K562 (cell line): ENCODE results near the gene UNC45A. TPM values are rescaled to one million over a fixed set of nuclear protein-coding genes. Genes with fewer than 3 reads are reported as not detected.

ENCODE experiments used
- CCAR2 ChIP-seq: fragments of 200-400 bp; formaldehyde crosslinking; IDR thresholded peaks from 2 replicates; pipeline ENCODE4 v1.6.1; 2017; ENCODE audit warnings: mild to moderate bottlenecking, low read depth, low read length
- FOXA3 ChIP-seq, 2 experiments: fragments of 450-650 bp in 1 of 2; sonication (generic) in 1 of 2; formaldehyde crosslinking; IDR thresholded peaks in 1 of 2; conservative IDR thresholded peaks in 1 of 2; 2 replicates each; pipeline versions ENCODE4 v1.4.0 to v1.8.0; 2020 to 2022; ENCODE audit warnings: mild to moderate bottlenecking in 2 of 2, missing genetic modification reagents in 1 of 2
- MAZ ChIP-seq, 2 experiments: fragments of 450-650 bp in 1 of 2; sonication (generic) in 1 of 2; formaldehyde crosslinking; IDR thresholded peaks in 1 of 2; conservative IDR thresholded peaks in 1 of 2; 2 replicates each; pipeline versions ENCODE4 v1.4.0 to v1.5.0; 2020; ENCODE audit warnings: mild to moderate bottlenecking in 1 of 2, missing genetic modification reagents in 1 of 2
- NFIC ChIP-seq: fragments of 450-650 bp; IDR thresholded peaks from 2 replicates; pipeline ENCODE4 v1.6.1; 2017; ENCODE audit warnings: mild to moderate bottlenecking, inconsistent platforms
- POLR2G ChIP-seq: fragments of 200-400 bp; formaldehyde crosslinking; IDR thresholded peaks from 2 replicates; pipeline ENCODE4 v1.6.1; 2017; ENCODE audit warnings: low read depth, mild to moderate bottlenecking, antibody characterized with exemption, low read length, moderate library complexity
- RB1 ChIP-seq: fragments of 450-650 bp; IDR thresholded peaks from 2 replicates; pipeline ENCODE4 v1.6.1; 2017; ENCODE audit warnings: low read depth, mild to moderate bottlenecking
- SAFB ChIP-seq: fragments of 200-400 bp; formaldehyde crosslinking; IDR thresholded peaks from 2 replicates; pipeline ENCODE4 v1.6.1; 2017; ENCODE audit warnings: low read depth, low read length, borderline replicate concordance
- ZNF23 ChIP-seq: fragments of 250-450 bp; sonication (Bioruptor Pico); IDR thresholded peaks from 2 replicates; pipeline ENCODE4 v1.4.0; 2020; ENCODE audit warnings: mild to moderate bottlenecking
- ZZZ3 ChIP-seq: fragments of 450-650 bp; IDR thresholded peaks from 2 replicates; pipeline ENCODE4 v1.6.1; 2016; ENCODE audit warnings: antibody characterized with exemption, mild to moderate bottlenecking, moderate library complexity
- polyA plus RNA-seq, 8 experiments: library from polyadenylated mRNA; depleted of rRNA in 4 of 8; stranded (reverse) in 5 of 8; unstranded in 3 of 8; fragments of >200 nt; fragmentation: Nextera tagmentation in 2 of 8; fragmentation: Illumina TruSeq in 1 of 8; extraction: Ambion mirVana in 2 of 8; extraction: Trizol in 1 of 8; gene quantifications; 2 replicates each; pipeline versions ENCODE4 v1.2.1 to v1.2.3, GENCODE V29; 2011 to 2014; ENCODE audit warnings: inconsistent platforms in 1 of 8, missing spikeins in 1 of 8
- total RNA-seq, 7 experiments: library from RNA; depleted of rRNA in 6 of 7; stranded (reverse); fragments of >200 nt in 6 of 7; fragmentation: Illumina TruSeq in 2 of 7; extraction: Trizol in 2 of 7; gene quantifications; 2 replicates each; pipeline versions ENCODE4 v1.2.1 to v1.2.3, GENCODE V29; 2011 to 2021; ENCODE audit warnings: low replicate concordance in 1 of 7
- TF ChIP-seq, protein P1 (sequence below): sonication (generic); formaldehyde crosslinking; IDR thresholded peaks from 2 replicates; pipeline ENCODE4 v1.8.0; 2023; ENCODE audit warnings: missing genetic modification reagents, mild to moderate bottlenecking, borderline replicate concordance
- TF ChIP-seq, protein P2 (sequence below), 3 experiments: fragments of 200-800 bp in 1 of 3; fragments of 250-450 bp in 1 of 3; fragments of 450-650 bp in 1 of 3; sonication (Bioruptor Pico) in 1 of 3; sonication (Bioruptor generic) in 1 of 3; formaldehyde crosslinking in 1 of 3; IDR thresholded peaks; 2 replicates each; pipeline versions ENCODE4 v1.6.1 to v1.8.0; 2016 to 2022; ENCODE audit warnings: mild to moderate bottlenecking in 2 of 3, missing genetic modification characterization in 2 of 3, missing compliant biosample characterization in 1 of 3, moderate library complexity in 1 of 3

Gene UNC45A
- total and polyA plus RNA-seq, 9 of the 15 experiments (the other 6 are each of a cell fraction or from before 2014, with no cell fraction given), result 22.4 to 79.3 (median 43.7) TPM

- TF ChIP-seq, protein P1, sequence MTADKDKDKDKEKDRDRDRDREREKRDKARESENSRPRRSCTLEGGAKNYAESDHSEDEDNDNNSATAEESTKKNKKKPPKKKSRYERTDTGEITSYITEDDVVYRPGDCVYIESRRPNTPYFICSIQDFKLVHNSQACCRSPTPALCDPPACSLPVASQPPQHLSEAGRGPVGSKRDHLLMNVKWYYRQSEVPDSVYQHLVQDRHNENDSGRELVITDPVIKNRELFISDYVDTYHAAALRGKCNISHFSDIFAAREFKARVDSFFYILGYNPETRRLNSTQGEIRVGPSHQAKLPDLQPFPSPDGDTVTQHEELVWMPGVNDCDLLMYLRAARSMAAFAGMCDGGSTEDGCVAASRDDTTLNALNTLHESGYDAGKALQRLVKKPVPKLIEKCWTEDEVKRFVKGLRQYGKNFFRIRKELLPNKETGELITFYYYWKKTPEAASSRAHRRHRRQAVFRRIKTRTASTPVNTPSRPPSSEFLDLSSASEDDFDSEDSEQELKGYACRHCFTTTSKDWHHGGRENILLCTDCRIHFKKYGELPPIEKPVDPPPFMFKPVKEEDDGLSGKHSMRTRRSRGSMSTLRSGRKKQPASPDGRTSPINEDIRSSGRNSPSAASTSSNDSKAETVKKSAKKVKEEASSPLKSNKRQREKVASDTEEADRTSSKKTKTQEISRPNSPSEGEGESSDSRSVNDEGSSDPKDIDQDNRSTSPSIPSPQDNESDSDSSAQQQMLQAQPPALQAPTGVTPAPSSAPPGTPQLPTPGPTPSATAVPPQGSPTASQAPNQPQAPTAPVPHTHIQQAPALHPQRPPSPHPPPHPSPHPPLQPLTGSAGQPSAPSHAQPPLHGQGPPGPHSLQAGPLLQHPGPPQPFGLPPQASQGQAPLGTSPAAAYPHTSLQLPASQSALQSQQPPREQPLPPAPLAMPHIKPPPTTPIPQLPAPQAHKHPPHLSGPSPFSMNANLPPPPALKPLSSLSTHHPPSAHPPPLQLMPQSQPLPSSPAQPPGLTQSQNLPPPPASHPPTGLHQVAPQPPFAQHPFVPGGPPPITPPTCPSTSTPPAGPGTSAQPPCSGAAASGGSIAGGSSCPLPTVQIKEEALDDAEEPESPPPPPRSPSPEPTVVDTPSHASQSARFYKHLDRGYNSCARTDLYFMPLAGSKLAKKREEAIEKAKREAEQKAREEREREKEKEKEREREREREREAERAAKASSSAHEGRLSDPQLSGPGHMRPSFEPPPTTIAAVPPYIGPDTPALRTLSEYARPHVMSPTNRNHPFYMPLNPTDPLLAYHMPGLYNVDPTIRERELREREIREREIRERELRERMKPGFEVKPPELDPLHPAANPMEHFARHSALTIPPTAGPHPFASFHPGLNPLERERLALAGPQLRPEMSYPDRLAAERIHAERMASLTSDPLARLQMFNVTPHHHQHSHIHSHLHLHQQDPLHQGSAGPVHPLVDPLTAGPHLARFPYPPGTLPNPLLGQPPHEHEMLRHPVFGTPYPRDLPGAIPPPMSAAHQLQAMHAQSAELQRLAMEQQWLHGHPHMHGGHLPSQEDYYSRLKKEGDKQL, result no peak
- TF ChIP-seq CCAR2 (no peak), ZZZ3 (no peak), MAZ (CRISPR knock-in tag; conservative IDR thresholded peaks at IDR 0.05 in 1 of 2, IDR thresholded peaks at IDR 0.05 in 1 of 2) (no peak), POLR2G (no peak), ZNF23 (CRISPR knock-in tag) (no peak), NFIC (no peak), SAFB (no peak), RB1 (no peak), FOXA3 (CRISPR knock-in tag; conservative IDR thresholded peaks at IDR 0.05 in 1 of 2, IDR thresholded peaks at IDR 0.05 in 1 of 2) (no peak)
- TF ChIP-seq, protein P2, sequence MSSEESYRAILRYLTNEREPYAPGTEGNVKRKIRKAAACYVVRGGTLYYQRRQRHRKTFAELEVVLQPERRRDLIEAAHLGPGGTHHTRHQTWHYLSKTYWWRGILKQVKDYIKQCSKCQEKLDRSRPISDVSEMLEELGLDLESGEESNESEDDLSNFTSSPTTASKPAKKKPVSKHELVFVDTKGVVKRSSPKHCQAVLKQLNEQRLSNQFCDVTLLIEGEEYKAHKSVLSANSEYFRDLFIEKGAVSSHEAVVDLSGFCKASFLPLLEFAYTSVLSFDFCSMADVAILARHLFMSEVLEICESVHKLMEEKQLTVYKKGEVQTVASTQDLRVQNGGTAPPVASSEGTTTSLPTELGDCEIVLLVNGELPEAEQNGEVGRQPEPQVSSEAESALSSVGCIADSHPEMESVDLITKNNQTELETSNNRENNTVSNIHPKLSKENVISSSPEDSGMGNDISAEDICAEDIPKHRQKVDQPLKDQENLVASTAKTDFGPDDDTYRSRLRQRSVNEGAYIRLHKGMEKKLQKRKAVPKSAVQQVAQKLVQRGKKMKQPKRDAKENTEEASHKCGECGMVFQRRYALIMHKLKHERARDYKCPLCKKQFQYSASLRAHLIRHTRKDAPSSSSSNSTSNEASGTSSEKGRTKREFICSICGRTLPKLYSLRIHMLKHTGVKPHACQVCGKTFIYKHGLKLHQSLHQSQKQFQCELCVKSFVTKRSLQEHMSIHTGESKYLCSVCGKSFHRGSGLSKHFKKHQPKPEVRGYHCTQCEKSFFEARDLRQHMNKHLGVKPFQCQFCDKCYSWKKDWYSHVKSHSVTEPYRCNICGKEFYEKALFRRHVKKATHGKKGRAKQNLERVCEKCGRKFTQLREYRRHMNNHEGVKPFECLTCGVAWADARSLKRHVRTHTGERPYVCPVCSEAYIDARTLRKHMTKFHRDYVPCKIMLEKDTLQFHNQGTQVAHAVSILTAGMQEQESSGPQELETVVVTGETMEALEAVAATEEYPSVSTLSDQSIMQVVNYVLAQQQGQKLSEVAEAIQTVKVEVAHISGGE (CRISPR knock-in tag; IDR thresholded peaks at IDR 0.05), result no peak
Observed at GRCh38 chr15:90987561-90988141, 52.6 kb downstream of the UNC45A start (continued).
